Caco-2 (cell line): Measurements from ENCODE around the gene C12orf54. TPM values are rescaled to one million over a fixed set of nuclear protein-coding genes. Genes with fewer than 3 reads are reported as not detected.

Experiments
- BruUV-seq: library from RNA; stranded (reverse); fragments of 400-500 nt; replicated peaks from 2 replicates; lab custom pipeline; 2021; lab: Mats Ljungman, UMichigan
- CTCF ChIA-PET: fragments of 300-600 bp; sonication (Branson Sonifier 250); formaldehyde crosslinking; loops from one replicate; lab custom pipeline; 2022; ENCODE audit warnings: antibody characterized with exemption; lab: Charles Lee
- POLR2A ChIA-PET: fragments of 300-600 bp; sonication (Branson Sonifier 250); formaldehyde crosslinking; loops from one replicate; lab custom pipeline; 2022; ENCODE audit warnings: antibody characterized with exemption; lab: Charles Lee
- DNase-seq, 2 experiments: peaks; one replicate each; pipeline versions ENCODE4 v3.0.0 to v3.0.0-alpha.2; 2020 to 2022
- H3K27me3 ChIP-seq: replicated peaks from 2 replicates; pipeline ENCODE4 v1.6.0; 2011; ENCODE audit warnings: low read length; ENCODE audit not compliant: control insufficient read depth, insufficient read depth
- H3K36me3 ChIP-seq: 2 replicates; pipeline ENCODE4 v1.5.1; 2011; ENCODE audit warnings: low read length; ENCODE audit not compliant: control insufficient read depth, insufficient read depth
- H3K4me1 ChIP-seq: fragments of 250-450 bp; sonication (Bioruptor Pico); 2 replicates; pipeline ENCODE4 v1.5.1; 2020; ENCODE audit warnings: mild to moderate bottlenecking
- H3K4me3 ChIP-seq: 2 replicates; pipeline ENCODE4 v1.5.1; 2011; ENCODE audit warnings: low read depth, mild to moderate bottlenecking, control low read depth, low read length
- H3K9me3 ChIP-seq: fragments of 250-450 bp; sonication (Bioruptor Pico); 2 replicates; pipeline ENCODE4 v1.5.1; 2020; ENCODE audit warnings: mild to moderate bottlenecking, moderate library complexity
- H3K27ac Mint-ChIP-seq: one replicate; pipeline ENCODE4 v1.8.0; 2022; ENCODE audit warnings: mixed read lengths; ENCODE audit not compliant: unreplicated experiment
- H3K27me3 Mint-ChIP-seq: one replicate; pipeline ENCODE4 v1.8.0; 2022; ENCODE audit warnings: mixed read lengths; ENCODE audit not compliant: insufficient read depth, unreplicated experiment
- H3K36me3 Mint-ChIP-seq: one replicate; pipeline ENCODE4 v1.8.0; 2022; ENCODE audit warnings: mild to moderate bottlenecking, mixed read lengths; ENCODE audit not compliant: insufficient read depth, unreplicated experiment
- H3K4me1 Mint-ChIP-seq: one replicate; pipeline ENCODE4 v1.8.0; 2022; ENCODE audit warnings: low read depth, mixed read lengths; ENCODE audit not compliant: unreplicated experiment
- H3K4me3 Mint-ChIP-seq: one replicate; pipeline ENCODE4 v1.8.0; 2022; ENCODE audit warnings: mild to moderate bottlenecking, moderate library complexity, mixed read lengths; ENCODE audit not compliant: unreplicated experiment
- H3K9me3 Mint-ChIP-seq: one replicate; pipeline ENCODE4 v1.8.0; 2022; ENCODE audit warnings: mixed read lengths; ENCODE audit not compliant: unreplicated experiment
- CTCF ChIP-seq, 2 experiments: fragments of 200-600 bp in 1 of 2; IDR thresholded peaks; 1 replicate in 1 of 2; 2 replicates in 1 of 2; pipeline versions ENCODE4 v1.5.1 to v1.8.0; 2011 to 2022; ENCODE audit warnings: antibody characterized with exemption in 1 of 2, control low read depth in 1 of 2, inconsistent platforms in 1 of 2, low read depth in 1 of 2, low read length in 1 of 2, mild to moderate bottlenecking in 1 of 2, moderate library complexity in 1 of 2; ENCODE audit not compliant: insufficient read depth in 1 of 2, severe bottlenecking in 1 of 2, unreplicated experiment in 1 of 2
- intact Hi-C: fragments of 100-400 bp; cut with micrococcal nuclease; formaldehyde crosslinking; loops from one replicate; pipeline ENCODE4 v1.10.0; 2022; ENCODE audit not compliant: unreplicated experiment
- total RNA-seq: library from RNA; stranded (reverse); gene quantifications from 2 replicates; pipeline ENCODE4 v1.2.3, GENCODE V29; 2022

Gene C12orf54
- total RNA-seq, 1 experiment from 2014 or later = not detected

- POLR2A ChIA-PET = no interaction called here
- peak in 1 of 2 experiments; percentile 34 for TF ChIP-seq CTCF (IDR thresholded peaks at IDR 0.05; ENCODE audit: insufficient read depth in 1 of 2, low read depth in 1 of 2, low read length in 1 of 2, severe bottlenecking in 1 of 2, unreplicated experiment in 1 of 2)
- CTCF ChIA-PET = interaction anchor here (0.7 kb wide), 1 partner anchor 176 kb away, joined by 5 read pairs; no protein-coding TSS in a partner anchor
- Histone ChIP-seq H3K36me3 (no peaks in the 10 kb centered on the region), H3K4me3 (no peak overlapping the region), H3K9me3 (no peaks in the 10 kb centered on the region), H3K27me3 (no peaks in the 10 kb centered on the region), H3K4me1 (peaks cover 21% of the 10 kb centered on the region)
- peak in 1 of 2 experiments; percentile 29 for DNase-seq
- Mint-ChIP-seq H3K36me3 (no peaks in the 10 kb centered on the region), H3K4me1 (peaks cover 27% of the 10 kb centered on the region), H3K27me3 (no peaks in the 10 kb centered on the region), H3K4me3 (no peak overlapping the region), H3K27ac (peak overlapping the region; percentile 51), H3K9me3 (no peaks in the 10 kb centered on the region)
- BruUV-seq = no TSS peak
- intact Hi-C loops = loop anchor here (2.0 to 10.0 kb wide), 2 partner anchors 20 to 48 kb away; no protein-coding TSS in a partner anchor
Measured at GRCh38 chr12:48442179-48442847, 40.0 kb upstream of the C12orf54 start.

- H3K27me3 Mint-ChIP-seq = no peaks in the 10 kb centered on the region
- TF ChIP-seq CTCF (IDR thresholded peaks at IDR 0.05; ENCODE audit: insufficient read depth in 1 of 2, low read depth in 1 of 2, low read length in 1 of 2, severe bottlenecking in 1 of 2, unreplicated experiment in 1 of 2) = no peak
- H3K27me3 ChIP-seq = no peaks in the 10 kb centered on the region
Measured at GRCh38 chr12:48445538-48445937, 36.8 kb upstream of the C12orf54 start.

GRCh38 chr12:48446161-48446776, 36.0 kb upstream of the C12orf54 start:
- no peak overlapping the region for H3K4me3 Mint-ChIP-seq
- no peak overlapping the region for H3K27ac Mint-ChIP-seq
- ChIA-PET CTCF (no interaction called here), POLR2A (no interaction called here)
- no peak for DNase-seq
- Histone ChIP-seq H3K27me3 (no peaks in the 10 kb centered on the region), H3K9me3 (no peaks in the 10 kb centered on the region), H3K4me3 (no peak overlapping the region), H3K4me1 (peaks cover 11% of the 10 kb centered on the region), H3K36me3 (no peaks in the 10 kb centered on the region)
- no peaks in the 10 kb centered on the region for H3K36me3 Mint-ChIP-seq
- no peak for TF ChIP-seq CTCF (IDR thresholded peaks at IDR 0.05; ENCODE audit: insufficient read depth in 1 of 2, low read depth in 1 of 2, low read length in 1 of 2, severe bottlenecking in 1 of 2, unreplicated experiment in 1 of 2)
- H3K9me3 Mint-ChIP-seq = peaks cover 12% of the 10 kb centered on the region
- no TSS peak for BruUV-seq
- intact Hi-C loops = loop anchor here (10.0 kb wide), 1 partner anchor 51 kb away; no protein-coding TSS in a partner anchor
- no peaks in the 10 kb centered on the region for H3K27me3 Mint-ChIP-seq
- peaks cover 15% of the 10 kb centered on the region for H3K4me1 Mint-ChIP-seq

More at GRCh38 chr12:48445538-48445937, 36.8 kb upstream of the C12orf54 start:
- H3K4me1 ChIP-seq = peaks cover 18% of the 10 kb centered on the region
- no peak overlapping the region for H3K4me3 ChIP-seq
- Mint-ChIP-seq H3K27ac (no peak overlapping the region), H3K36me3 (no peaks in the 10 kb centered on the region), H3K9me3 (peaks cover 11% of the 10 kb centered on the region), H3K4me3 (no peak overlapping the region), H3K4me1 (peaks cover 22% of the 10 kb centered on the region)
- intact Hi-C loops = loop anchor here (10.0 kb wide), 1 partner anchor 51 kb away; no protein-coding TSS in a partner anchor
- H3K9me3 ChIP-seq = no peaks in the 10 kb centered on the region
- POLR2A ChIA-PET = no interaction called here
- BruUV-seq = no TSS peak
- H3K36me3 ChIP-seq = no peaks in the 10 kb centered on the region
- DNase-seq = no peak
- CTCF ChIA-PET = no interaction called here
